Measurements from ENCODE around the gene KIAA1549. TPM values are rescaled to one million over a fixed set of nuclear protein-coding genes. Genes with fewer than 3 reads are reported as not detected.

The KIAA1549 gene
- total RNA-seq, 4 donors from 2014 or later = 0.75 to 2.1 (median 1.2) TPM

- TF ChIP-seq CTCF (IDR thresholded peaks at IDR 0.05; ENCODE audit: low read depth) = no peak
Observed at GRCh38 chr7:138926241-138926612, 55.0 kb downstream of the KIAA1549 start.

- TF ChIP-seq CTCF (IDR thresholded peaks at IDR 0.05; ENCODE audit: low read depth) = no peak
Observed at GRCh38 chr7:138924501-138925225, 56.5 kb downstream of the KIAA1549 start.

GRCh38 chr7:138921277-138921676 lies 59.9 kb downstream of the KIAA1549 start:
- TF ChIP-seq CTCF (IDR thresholded peaks at IDR 0.05; ENCODE audit: low read depth) = no peak

DNA sequence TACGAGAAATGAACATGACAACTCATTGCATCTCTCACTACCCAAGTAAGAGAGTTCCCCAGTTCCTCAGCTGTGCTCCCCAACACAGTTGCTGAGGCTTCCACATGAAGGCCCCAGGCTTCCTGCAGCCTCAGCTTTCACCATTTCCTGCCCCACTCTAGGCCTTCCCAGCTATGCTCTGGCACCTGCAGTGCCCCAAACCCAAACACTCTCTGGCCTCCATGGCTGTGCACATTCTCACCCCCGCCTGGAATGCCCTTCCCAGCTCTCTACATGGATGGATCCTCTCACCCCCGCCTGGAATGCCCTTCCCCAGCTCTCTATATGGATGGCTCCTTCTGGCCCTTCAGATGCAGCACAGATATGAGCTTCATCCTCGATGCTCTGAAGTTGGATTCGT lies 61.3 kb downstream of the KIAA1549 start:
- no peak for TF ChIP-seq CTCF (IDR thresholded peaks at IDR 0.05; ENCODE audit: low read depth)

GRCh38 chr7:138919216-138919615 lies 62.0 kb downstream of the KIAA1549 start:
- no peak for TF ChIP-seq CTCF (IDR thresholded peaks at IDR 0.05; ENCODE audit: low read depth)

DNA sequence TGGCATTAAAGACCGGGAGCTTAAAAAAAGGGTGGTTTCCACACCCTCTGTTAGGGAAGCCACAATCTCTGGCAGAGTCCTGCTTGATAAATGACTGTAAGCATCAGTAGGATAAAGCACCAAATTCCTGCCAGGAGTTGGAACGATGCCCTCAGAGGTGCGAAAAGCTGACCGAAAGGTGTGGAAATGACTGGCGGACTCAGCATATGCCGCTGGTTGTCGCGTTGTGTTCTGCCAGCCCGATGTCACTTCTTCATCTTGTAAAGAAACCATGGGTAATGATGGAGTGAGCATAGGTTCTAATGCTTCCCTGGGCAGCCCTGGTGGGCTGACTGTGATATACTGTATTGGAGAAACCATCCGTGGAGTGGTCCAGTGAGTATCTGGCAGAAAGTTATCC lies 62.4 kb downstream of the KIAA1549 start:
- no peak for TF ChIP-seq CTCF (IDR thresholded peaks at IDR 0.05; ENCODE audit: low read depth)

- TF ChIP-seq CTCF (IDR thresholded peaks at IDR 0.05; ENCODE audit: low read depth) = no peak
Observed at GRCh38 chr7:138918176-138918575, 63.0 kb downstream of the KIAA1549 start.

All from subcutaneous adipose tissue (tissue), 4 donors.